Globus pallidus (tissue), 1 donor: ENCODE data around the gene TIAM1.

ENCODE experiments used
- DNase-seq: peaks from one replicate; pipeline ENCODE4 v3.0.0-alpha.2; 2015; ENCODE audit warnings: low spot score

The TIAM1 gene

GRCh38 chr21:31283025-31283424 lies 61.0 kb downstream of the TIAM1 start:
- no peak for DNase-seq

DNA sequence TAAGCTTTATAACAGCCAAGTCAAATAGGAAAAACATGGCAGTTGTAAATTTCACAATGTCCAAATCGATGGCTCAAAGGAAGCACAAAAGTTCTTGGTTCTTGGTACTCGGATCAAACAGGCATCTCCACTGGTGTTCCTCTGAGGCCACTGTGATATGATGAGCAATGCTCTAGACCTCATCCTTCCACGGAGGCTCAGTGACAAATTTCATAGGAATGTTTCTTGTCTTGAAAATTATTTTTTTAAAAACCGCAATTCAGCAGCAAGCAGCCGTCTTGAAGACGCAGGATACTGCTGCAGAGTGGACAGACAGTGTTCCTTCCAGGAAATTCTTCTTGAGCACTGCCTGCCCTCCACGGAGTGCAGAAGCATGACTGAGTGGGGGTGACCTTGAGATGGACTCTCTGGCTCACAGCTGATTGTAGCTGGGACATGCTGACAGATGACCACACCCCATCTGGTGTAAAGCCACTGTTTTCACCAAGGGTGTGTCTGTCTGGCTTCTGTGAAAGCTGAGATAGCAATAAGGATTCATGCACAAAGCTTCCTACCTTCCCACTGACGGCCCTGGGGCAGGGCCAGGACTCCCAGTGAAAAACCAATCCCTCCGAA lies 61.9 kb downstream of the TIAM1 start:
- no peak for DNase-seq

GRCh38 chr21:31281561-31281960 lies 62.5 kb downstream of the TIAM1 start:
- no peak for DNase-seq

GRCh38 chr21:31279986-31280385 lies 64.1 kb downstream of the TIAM1 start:
- no peak for DNase-seq

DNA sequence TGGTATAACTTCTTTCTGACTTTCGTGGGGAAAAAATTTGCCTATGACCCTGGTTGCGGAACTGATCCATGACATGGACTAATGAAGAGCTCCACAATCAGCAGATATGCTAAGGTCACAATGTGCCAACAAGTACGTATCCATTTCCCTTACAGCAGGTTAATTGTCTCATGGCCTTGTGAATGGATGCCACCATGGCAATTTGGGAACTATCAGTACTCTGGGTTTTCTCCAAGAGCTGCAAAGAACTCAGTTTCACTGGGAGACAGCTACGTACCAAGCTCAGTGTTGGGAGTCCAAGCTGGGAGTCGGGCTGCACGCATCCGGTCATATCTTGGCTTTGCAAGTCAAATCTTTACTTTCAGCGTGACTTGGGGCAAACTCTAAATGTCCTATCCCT lies 64.8 kb downstream of the TIAM1 start:
- DNase-seq, result no peak

DNA sequence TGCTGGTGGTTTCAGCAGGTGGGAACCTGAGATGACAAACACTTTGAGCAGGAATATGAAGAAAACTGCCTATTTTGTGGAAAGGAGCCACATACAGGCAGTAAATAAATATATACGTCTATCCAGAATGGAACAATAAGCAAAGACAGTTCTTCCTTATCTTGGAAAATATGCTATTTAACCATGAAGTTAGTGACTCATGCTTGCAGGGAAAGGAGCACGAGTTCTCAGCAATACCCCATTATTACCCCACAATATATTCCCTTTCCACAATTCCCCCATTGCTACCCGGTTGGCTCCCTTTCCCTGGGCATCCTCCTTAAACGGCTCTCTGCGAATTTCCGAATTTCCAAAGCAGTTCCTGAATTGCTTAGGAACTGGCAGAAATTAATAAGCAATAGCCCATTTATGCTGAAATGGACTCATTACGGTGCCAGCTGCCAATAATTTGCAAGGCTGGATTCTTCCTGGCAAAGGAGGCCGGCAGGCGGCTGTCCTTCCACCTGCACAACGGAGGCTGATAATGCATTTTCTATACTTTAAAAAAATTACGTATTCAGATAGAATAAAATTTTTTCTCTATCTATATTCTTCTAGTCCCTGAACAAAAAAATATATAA lies 65.4 kb downstream of the TIAM1 start:
- DNase-seq, result no peak

DNA sequence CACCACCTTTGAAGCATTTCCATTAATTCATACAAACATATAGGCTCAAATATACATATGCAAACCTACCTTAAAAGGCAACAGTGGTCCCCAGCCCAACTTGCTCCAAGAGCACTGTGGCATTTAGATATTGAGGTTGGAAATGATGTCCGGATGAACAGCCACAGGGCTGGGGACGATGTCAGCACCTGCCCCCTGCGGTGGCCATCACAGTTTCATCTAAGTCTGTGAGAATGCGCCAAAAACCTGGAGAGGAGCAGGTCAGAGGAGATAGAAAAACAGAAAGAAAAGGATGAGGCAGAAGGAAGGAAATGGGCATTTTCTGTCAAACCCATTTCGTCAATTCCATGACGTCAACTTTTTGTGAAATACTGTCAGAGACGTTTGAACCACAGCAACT lies 67.4 kb downstream of the TIAM1 start:
- no peak for DNase-seq

- no peak for DNase-seq
These were observed 68.2 kb downstream of the TIAM1 start for GRCh38 chr21:31275901-31276300.

DNA sequence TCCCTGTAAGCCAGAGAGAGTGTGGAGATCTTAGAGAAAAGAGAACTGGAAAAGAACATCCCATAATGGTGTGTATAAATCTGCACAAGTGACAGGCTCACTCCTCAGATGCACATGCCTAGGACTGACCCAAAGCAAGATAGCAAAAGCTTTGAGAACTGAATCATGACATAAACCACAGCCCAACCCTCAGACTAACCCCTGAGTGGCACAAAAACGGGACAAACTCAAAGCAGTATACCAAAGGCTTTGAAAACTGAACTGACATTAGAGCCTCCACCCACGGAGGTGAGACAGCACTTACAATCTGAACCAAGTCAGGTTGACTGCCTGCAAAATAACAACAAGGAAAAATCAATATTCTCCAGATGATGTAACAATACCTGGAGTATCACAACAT lies 70.8 kb downstream of the TIAM1 start:
- no peak for DNase-seq

DNA sequence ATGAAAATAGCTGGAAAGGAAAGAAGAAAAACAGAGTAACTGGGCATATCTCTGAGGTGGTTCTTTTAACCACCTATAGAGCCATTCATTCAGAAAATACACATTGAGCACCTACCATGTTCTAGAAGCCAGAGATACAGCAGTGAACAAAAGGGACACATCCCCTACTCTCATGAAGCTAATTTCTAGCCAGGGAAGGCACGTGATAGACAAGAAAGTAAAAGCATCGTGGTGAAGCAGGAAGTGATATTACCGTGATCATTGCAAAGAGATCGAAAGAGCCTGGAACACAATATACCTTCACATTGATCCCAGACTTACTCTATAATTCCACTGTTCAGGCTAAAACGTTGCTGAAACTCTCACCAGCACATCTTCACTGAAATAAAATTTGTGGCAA lies 76.0 kb downstream of the TIAM1 start:
- DNase-seq, result no peak

DNA sequence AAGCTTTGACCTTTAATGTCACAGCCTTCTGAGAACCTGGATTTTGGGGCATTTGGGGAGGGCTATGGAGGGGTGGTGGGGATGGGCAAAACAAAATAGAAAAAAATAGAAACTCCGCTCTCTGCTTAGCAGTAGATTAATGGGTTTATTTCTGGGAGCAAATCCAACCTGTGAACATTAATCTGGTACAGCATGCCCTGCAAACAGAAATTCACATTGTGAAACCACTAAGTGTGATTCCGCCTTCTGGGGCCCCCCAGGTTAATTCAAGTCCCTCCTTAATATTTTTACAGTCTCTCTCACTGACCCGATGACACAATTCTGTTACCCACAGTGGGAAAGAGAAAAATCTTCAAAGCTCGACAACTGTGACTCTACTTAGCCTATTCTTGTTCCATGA lies 76.4 kb downstream of the TIAM1 start:
- DNase-seq, result no peak

GRCh38 chr21:31266241-31266640 lies 77.8 kb downstream of the TIAM1 start:
- no peak for DNase-seq

- peak; percentile 6 for DNase-seq
These were observed 78.6 kb downstream of the TIAM1 start for GRCh38 chr21:31265366-31266013.

GRCh38 chr21:31264574-31264973 lies 79.5 kb downstream of the TIAM1 start:
- no peak for DNase-seq

DNA sequence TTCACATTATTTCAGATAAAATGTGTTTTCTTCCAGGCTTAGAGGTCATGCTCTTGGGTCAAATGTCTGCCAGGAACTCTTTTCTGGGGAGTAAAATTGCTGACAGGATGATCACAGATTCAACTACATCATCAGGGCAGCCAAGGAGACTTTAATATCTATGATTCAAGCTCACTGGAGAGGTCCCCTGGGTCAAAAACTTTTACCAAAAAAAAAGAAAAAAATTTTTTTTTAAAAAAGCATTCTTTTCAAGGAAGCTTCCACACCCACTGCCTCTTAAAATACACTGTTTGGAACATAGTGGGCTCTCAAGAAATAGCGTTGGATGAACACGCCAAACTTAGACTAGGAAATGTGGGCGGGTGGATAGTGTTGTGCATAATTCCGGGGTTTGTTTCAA lies 81.3 kb downstream of the TIAM1 start:
- DNase-seq, result no peak

GRCh38 chr21:31261759-31262158 lies 82.3 kb downstream of the TIAM1 start:
- DNase-seq, result no peak

- DNase-seq, result no peak
These were observed 83.3 kb downstream of the TIAM1 start for GRCh38 chr21:31260790-31261189.

DNA sequence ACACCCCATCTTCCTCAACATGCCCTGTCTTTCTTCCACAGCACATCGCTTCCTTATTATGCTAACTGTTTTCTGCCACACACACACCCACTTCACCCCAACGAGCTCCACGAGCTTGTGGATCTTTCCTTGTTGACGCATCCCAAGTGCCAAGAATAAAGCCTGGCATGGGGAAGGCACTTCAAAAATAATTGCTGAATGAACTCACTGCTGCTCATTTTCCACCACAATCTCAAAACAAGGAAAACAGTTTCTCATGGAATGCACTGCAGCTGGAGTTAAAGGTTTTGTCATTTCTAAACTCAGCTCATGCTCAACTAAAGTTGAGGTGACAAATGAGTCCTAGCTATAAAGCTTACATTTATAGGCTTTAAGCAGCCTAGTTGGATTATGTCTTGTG lies 86.0 kb downstream of the TIAM1 start:
- DNase-seq, result no peak

- no peak for DNase-seq
These were observed 86.8 kb downstream of the TIAM1 start for GRCh38 chr21:31257265-31257664.

DNA sequence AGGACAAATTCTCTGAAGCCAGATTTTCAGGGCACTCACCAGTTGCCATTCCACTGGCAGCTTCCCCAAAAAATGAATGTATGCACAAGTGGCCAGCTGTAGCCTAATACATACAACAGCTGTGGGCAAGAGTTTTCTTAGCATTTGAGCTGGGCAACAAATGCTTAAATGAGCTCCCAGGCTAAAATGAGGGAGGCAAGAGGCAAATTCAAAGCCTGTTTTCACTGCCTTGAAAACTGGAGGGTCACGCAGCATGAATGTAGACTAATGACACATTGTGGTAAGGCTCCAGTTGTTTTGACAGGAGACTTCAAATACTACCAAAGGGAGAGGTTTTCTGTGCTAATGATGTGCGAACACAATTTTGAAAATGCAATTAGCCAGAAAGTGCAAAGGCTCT lies 88.2 kb downstream of the TIAM1 start:
- DNase-seq, result no peak

GRCh38 chr21:31255036-31255435 lies 89.0 kb downstream of the TIAM1 start:
- no peak for DNase-seq

- no peak for DNase-seq
These were observed 89.9 kb downstream of the TIAM1 start for GRCh38 chr21:31254131-31254530.

- no peak for DNase-seq
These were observed 90.4 kb downstream of the TIAM1 start for GRCh38 chr21:31253684-31254083.

DNA sequence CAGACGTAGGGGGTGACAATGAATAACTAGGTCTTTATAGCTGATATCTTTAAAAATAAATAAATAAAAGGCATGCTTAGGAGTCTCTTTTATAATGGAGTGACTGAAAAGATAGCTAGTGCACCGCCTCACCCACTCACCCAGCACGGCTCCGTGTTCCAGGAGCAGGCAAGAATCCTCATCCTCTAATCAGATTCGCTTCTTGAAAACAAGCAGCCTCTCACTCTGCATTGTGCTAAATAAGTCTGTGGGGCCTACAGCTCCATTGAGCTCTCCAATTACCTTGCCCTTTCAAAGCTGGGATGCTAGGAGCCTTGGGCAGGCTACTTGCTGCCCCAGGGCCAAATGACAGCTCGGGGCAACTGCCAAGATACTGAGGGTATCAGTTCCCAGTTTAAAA lies 91.5 kb downstream of the TIAM1 start:
- DNase-seq, result no peak
